ENCODE measurements around the gene FBXL7.

The FBXL7 gene

GRCh38 chr5:15645381-15646160 lies 145.6 kb downstream of the FBXL7 start:
- no peak overlapping the region for H3K27ac Mint-ChIP-seq
- H3K36me3 Mint-ChIP-seq (ENCODE audit: low read depth), result no peaks in the 10 kb centered on the region
- peaks cover 10% of the 10 kb centered on the region for H3K9me3 Mint-ChIP-seq
- no peak for DNase-seq
- no peaks in the 10 kb centered on the region for H3K27me3 Mint-ChIP-seq
- no peak overlapping the region for H3K4me3 Mint-ChIP-seq
- H3K4me1 Mint-ChIP-seq (ENCODE audit: low read depth), result peaks cover 2% of the 10 kb centered on the region

- Mint-ChIP-seq H3K27me3 (no peaks in the 10 kb centered on the region), H3K27ac (no peak overlapping the region), H3K36me3 (ENCODE audit: low read depth) (no peaks in the 10 kb centered on the region), H3K9me3 (peaks cover 10% of the 10 kb centered on the region), H3K4me1 (ENCODE audit: low read depth) (peaks cover 2% of the 10 kb centered on the region), H3K4me3 (no peak overlapping the region)
- DNase-seq, result no peak
Observed at GRCh38 chr5:15646371-15646770, 146.4 kb downstream of the FBXL7 start.

GRCh38 chr5:15647251-15647650 lies 147.3 kb downstream of the FBXL7 start:
- H3K4me1 Mint-ChIP-seq (ENCODE audit: low read depth), result peaks cover 2% of the 10 kb centered on the region
- H3K27ac Mint-ChIP-seq, result no peak overlapping the region
- H3K27me3 Mint-ChIP-seq, result no peaks in the 10 kb centered on the region
- no peaks in the 10 kb centered on the region for H3K36me3 Mint-ChIP-seq (ENCODE audit: low read depth)
- no peak overlapping the region for H3K4me3 Mint-ChIP-seq
- H3K9me3 Mint-ChIP-seq, result peaks cover 12% of the 10 kb centered on the region
- DNase-seq, result no peak

GRCh38 chr5:15650266-15650665 lies 150.3 kb downstream of the FBXL7 start:
- Mint-ChIP-seq H3K27me3 (no peaks in the 10 kb centered on the region), H3K4me3 (no peak overlapping the region), H3K9me3 (peaks cover 8% of the 10 kb centered on the region), H3K27ac (no peak overlapping the region), H3K36me3 (ENCODE audit: low read depth) (no peaks in the 10 kb centered on the region), H3K4me1 (ENCODE audit: low read depth) (peaks cover 1% of the 10 kb centered on the region)
- DNase-seq, result no peak

GRCh38 chr5:15654779-15655178 lies 154.8 kb downstream of the FBXL7 start:
- H3K36me3 Mint-ChIP-seq (ENCODE audit: low read depth), result no peaks in the 10 kb centered on the region
- DNase-seq, result no peak
- no peak overlapping the region for H3K27ac Mint-ChIP-seq
- no peak overlapping the region for H3K4me3 Mint-ChIP-seq
- H3K4me1 Mint-ChIP-seq (ENCODE audit: low read depth), result no peaks in the 10 kb centered on the region
- no peaks in the 10 kb centered on the region for H3K27me3 Mint-ChIP-seq
- H3K9me3 Mint-ChIP-seq, result peaks cover 3% of the 10 kb centered on the region

- Mint-ChIP-seq H3K4me3 (no peak overlapping the region), H3K27ac (no peak overlapping the region), H3K27me3 (no peaks in the 10 kb centered on the region), H3K36me3 (ENCODE audit: low read depth) (no peaks in the 10 kb centered on the region), H3K4me1 (ENCODE audit: low read depth) (no peaks in the 10 kb centered on the region), H3K9me3 (peaks cover 3% of the 10 kb centered on the region)
- no peak for DNase-seq
Observed at GRCh38 chr5:15655683-15656082, 155.7 kb downstream of the FBXL7 start.

- no peaks in the 10 kb centered on the region for H3K36me3 Mint-ChIP-seq (ENCODE audit: low read depth)
- no peaks in the 10 kb centered on the region for H3K27me3 Mint-ChIP-seq
- DNase-seq, result no peak
- H3K4me3 Mint-ChIP-seq, result no peak overlapping the region
- peaks cover 8% of the 10 kb centered on the region for H3K9me3 Mint-ChIP-seq
- H3K27ac Mint-ChIP-seq, result no peak overlapping the region
- H3K4me1 Mint-ChIP-seq (ENCODE audit: low read depth), result no peaks in the 10 kb centered on the region
Observed at GRCh38 chr5:15664961-15665360, 165.0 kb downstream of the FBXL7 start.

- H3K4me1 Mint-ChIP-seq (ENCODE audit: low read depth), result no peaks in the 10 kb centered on the region
Observed at GRCh38 chr5:15669826-15670225, 169.8 kb downstream of the FBXL7 start.

GRCh38 chr5:15674716-15675115 lies 174.7 kb downstream of the FBXL7 start:
- no peak for DNase-seq
- no peaks in the 10 kb centered on the region for H3K36me3 Mint-ChIP-seq (ENCODE audit: low read depth)

More at GRCh38 chr5:15669826-15670225, 169.8 kb downstream of the FBXL7 start:
- no peak overlapping the region for H3K27ac Mint-ChIP-seq
- no peak for DNase-seq
- no peaks in the 10 kb centered on the region for H3K27me3 Mint-ChIP-seq
- H3K36me3 Mint-ChIP-seq (ENCODE audit: low read depth), result no peaks in the 10 kb centered on the region
- no peak overlapping the region for H3K4me3 Mint-ChIP-seq
- peaks cover 10% of the 10 kb centered on the region for H3K9me3 Mint-ChIP-seq

GRCh38 chr5:15676591-15676990 lies 176.6 kb downstream of the FBXL7 start:
- Mint-ChIP-seq H3K4me1 (ENCODE audit: low read depth) (no peaks in the 10 kb centered on the region), H3K9me3 (peaks cover 6% of the 10 kb centered on the region), H3K36me3 (ENCODE audit: low read depth) (no peaks in the 10 kb centered on the region), H3K4me3 (no peak overlapping the region), H3K27me3 (no peaks in the 10 kb centered on the region), H3K27ac (no peak overlapping the region)
- no peak for DNase-seq

More at GRCh38 chr5:15674716-15675115, 174.7 kb downstream of the FBXL7 start:
- no peak overlapping the region for H3K27ac Mint-ChIP-seq
- H3K4me3 Mint-ChIP-seq, result no peak overlapping the region
- H3K9me3 Mint-ChIP-seq, result peaks cover 7% of the 10 kb centered on the region
- H3K4me1 Mint-ChIP-seq (ENCODE audit: low read depth), result no peaks in the 10 kb centered on the region
- H3K27me3 Mint-ChIP-seq, result no peaks in the 10 kb centered on the region

GRCh38 chr5:15679161-15679560 lies 179.2 kb downstream of the FBXL7 start:
- Mint-ChIP-seq H3K9me3 (peaks cover 8% of the 10 kb centered on the region), H3K27me3 (no peaks in the 10 kb centered on the region), H3K27ac (no peak overlapping the region), H3K36me3 (ENCODE audit: low read depth) (no peaks in the 10 kb centered on the region), H3K4me1 (ENCODE audit: low read depth) (no peaks in the 10 kb centered on the region), H3K4me3 (no peak overlapping the region)
- no peak for DNase-seq

GRCh38 chr5:15680455-15680854 lies 180.5 kb downstream of the FBXL7 start:
- Mint-ChIP-seq H3K4me3 (no peak overlapping the region), H3K9me3 (peaks cover 9% of the 10 kb centered on the region), H3K27me3 (no peaks in the 10 kb centered on the region), H3K4me1 (ENCODE audit: low read depth) (no peaks in the 10 kb centered on the region), H3K36me3 (ENCODE audit: low read depth) (no peaks in the 10 kb centered on the region), H3K27ac (no peak overlapping the region)
- no peak for DNase-seq

GRCh38 chr5:15682122-15682521 lies 182.1 kb downstream of the FBXL7 start:
- DNase-seq, result no peak
- no peaks in the 10 kb centered on the region for H3K36me3 Mint-ChIP-seq (ENCODE audit: low read depth)
- no peak overlapping the region for H3K4me3 Mint-ChIP-seq
- H3K9me3 Mint-ChIP-seq, result peaks cover 6% of the 10 kb centered on the region
- H3K27ac Mint-ChIP-seq, result no peak overlapping the region
- no peaks in the 10 kb centered on the region for H3K4me1 Mint-ChIP-seq (ENCODE audit: low read depth)
- H3K27me3 Mint-ChIP-seq, result no peaks in the 10 kb centered on the region

- Mint-ChIP-seq H3K4me3 (no peak overlapping the region), H3K36me3 (ENCODE audit: low read depth) (no peaks in the 10 kb centered on the region), H3K27me3 (no peaks in the 10 kb centered on the region), H3K4me1 (ENCODE audit: low read depth) (no peaks in the 10 kb centered on the region), H3K27ac (no peak overlapping the region), H3K9me3 (peaks cover 6% of the 10 kb centered on the region)
- no peak for DNase-seq
Observed at GRCh38 chr5:15682566-15682965, 182.6 kb downstream of the FBXL7 start.

- no peak for DNase-seq
- Mint-ChIP-seq H3K36me3 (ENCODE audit: low read depth) (no peaks in the 10 kb centered on the region), H3K27me3 (no peaks in the 10 kb centered on the region), H3K9me3 (peaks cover 6% of the 10 kb centered on the region), H3K4me1 (ENCODE audit: low read depth) (no peaks in the 10 kb centered on the region), H3K4me3 (no peak overlapping the region), H3K27ac (no peak overlapping the region)
Observed at GRCh38 chr5:15683332-15683731, 183.4 kb downstream of the FBXL7 start.
